Panc1 (cell line): ENCODE data around the gene FAM53B. TPM values are rescaled to one million over a fixed set of nuclear protein-coding genes. Genes with fewer than 3 reads are reported as not detected.

Experiments used
- ATAC-seq: fragments of 200-7000 bp; cut with Tn5 transposase; 2 replicates; pipeline ENCODE4 v1.9.1; 2020; ENCODE audit warnings: mild to moderate bottlenecking, moderate library complexity
- BruUV-seq: library from RNA; stranded (reverse); fragments of 400-500 nt; replicated peaks from 2 replicates; lab custom pipeline; 2021; lab: Mats Ljungman, UMichigan
- CTCF ChIA-PET: fragments of 300-600 bp; sonication (Branson Sonifier 250); formaldehyde crosslinking; loops from one replicate; lab custom pipeline; 2022; ENCODE audit warnings: antibody characterized with exemption; lab: Charles Lee
- POLR2A ChIA-PET: fragments of 300-600 bp; sonication (Branson Sonifier 250); formaldehyde crosslinking; loops from one replicate; lab custom pipeline; 2022; ENCODE audit warnings: antibody characterized with exemption; lab: Charles Lee
- DNase-seq: peaks from one replicate; pipeline ENCODE4 v3.0.0-alpha.2; 2010; ENCODE audit warnings: low read depth, low spot score
- H3K27ac ChIP-seq: 2 replicates; pipeline ENCODE4 v1.5.1; 2011; ENCODE audit warnings: mild to moderate bottlenecking, low read length, inconsistent platforms
- H3K27me3 ChIP-seq: fragments of 200-500 bp; sonication (Bioruptor generic); 2 replicates; pipeline ENCODE4 v1.6.0; 2014; ENCODE audit warnings: low read length, inconsistent platforms; ENCODE audit not compliant: control insufficient read depth, insufficient read depth
- H3K36me3 ChIP-seq: fragments of 200-500 bp; sonication (Bioruptor generic); 2 replicates; pipeline ENCODE4 v1.5.1; 2014; ENCODE audit warnings: inconsistent platforms, mild to moderate bottlenecking, low read length, moderate library complexity; ENCODE audit not compliant: control insufficient read depth, insufficient read depth
- H3K4me1 ChIP-seq: 2 replicates; pipeline ENCODE4 v1.5.1; 2011; ENCODE audit warnings: inconsistent platforms, mild to moderate bottlenecking, low read length, moderate library complexity; ENCODE audit not compliant: control insufficient read depth, insufficient read depth
- H3K4me3 ChIP-seq, 2 experiments: 2 replicates each; pipeline ENCODE4 v1.5.1; 2011 to 2012; ENCODE audit warnings: low read depth in 2 of 2, low read length in 2 of 2, mild to moderate bottlenecking in 2 of 2, inconsistent platforms in 1 of 2, moderate library complexity in 1 of 2
- H3K9me3 ChIP-seq: fragments of 200-500 bp; sonication (Bioruptor generic); 2 replicates; pipeline ENCODE4 v1.5.1; 2014; ENCODE audit warnings: low read depth, mild to moderate bottlenecking, inconsistent platforms, low read length, moderate library complexity; ENCODE audit not compliant: control insufficient read depth, insufficient read depth
- CTCF ChIP-seq: fragments of 450-650 bp; IDR thresholded peaks from 2 replicates; pipeline ENCODE4 v1.5.1; 2017; ENCODE audit warnings: mild to moderate bottlenecking
- POLR2AphosphoS5 ChIP-seq: IDR thresholded peaks from 2 replicates; pipeline ENCODE4 v1.6.1; 2012; ENCODE audit warnings: mild to moderate bottlenecking, low read depth, low read length, moderate library complexity
- REST ChIP-seq, 2 experiments: IDR thresholded peaks; 2 replicates each; pipeline ENCODE4 v1.6.1; 2011 to 2012; ENCODE audit warnings: low read depth in 2 of 2, control low read depth in 1 of 2, low read length in 1 of 2, mild to moderate bottlenecking in 1 of 2, moderate library complexity in 1 of 2; ENCODE audit not compliant: insufficient read depth in 1 of 2
- SIN3A ChIP-seq: IDR thresholded peaks from 2 replicates; pipeline ENCODE4 v1.6.1; 2012; ENCODE audit warnings: low read depth, mild to moderate bottlenecking, low read length, moderate library complexity, borderline replicate concordance; ENCODE audit not compliant: insufficient read depth
- TCF7L2 ChIP-seq: IDR thresholded peaks from 2 replicates; pipeline ENCODE4 v1.6.1; 2011; ENCODE audit warnings: mild to moderate bottlenecking, low read depth, low read length, inconsistent platforms
- in situ Hi-C: cut with HindIII; loops from 2 replicates; pipeline ENCODE4 v1.10.0; 2016; ENCODE audit warnings: low sequenced_read_pairs, low pct_unique_long_range_greater_than_20kb
- intact Hi-C: fragments of 100-400 bp; cut with micrococcal nuclease; formaldehyde crosslinking; loops from one replicate; pipeline ENCODE4 v1.10.0; 2022; ENCODE audit not compliant: unreplicated experiment
- total RNA-seq: library from RNA; stranded (reverse); gene quantifications from one replicate; pipeline ENCODE4 v1.2.1, GENCODE V29; 2021; ENCODE audit not compliant: unreplicated experiment

Gene FAM53B
- total RNA-seq, 1 experiment from 2014 or later = 42.5 TPM

- no peak; the same call in 1 of the 2 replicates for ATAC-seq
- intact Hi-C loops (no loop called here), in situ Hi-C loops (no loop called here)
- ChIA-PET CTCF (no interaction called here), POLR2A (no interaction called here)
- TF ChIP-seq CTCF (no peak), TCF7L2 (no peak), SIN3A (no peak), POLR2AphosphoS5 (no peak), REST (IDR thresholded peaks at IDR 0.05; ENCODE audit: insufficient read depth in 1 of 2, low read depth in 2 of 2, low read length in 1 of 2) (no peak)
- Histone ChIP-seq H3K4me1 (peaks cover 3% of the 10 kb centered on the region; the same call in 1 of the 2 replicates), H3K36me3 (no peaks in the 10 kb centered on the region), H3K9me3 (no peaks in the 10 kb centered on the region), H3K27me3 (no peaks in the 10 kb centered on the region), H3K27ac (no peak overlapping the region), H3K4me3 (no peak overlapping the region)
- no peak for DNase-seq
- no TSS peak for BruUV-seq
Observed at GRCh38 chr10:124653811-124654651, 90.1 kb downstream of the FAM53B start.

- Histone ChIP-seq H3K27ac (no peak overlapping the region), H3K36me3 (no peaks in the 10 kb centered on the region), H3K27me3 (no peaks in the 10 kb centered on the region), H3K4me3 (no peak overlapping the region), H3K4me1 (peaks cover 3% of the 10 kb centered on the region; the same call in 1 of the 2 replicates), H3K9me3 (no peaks in the 10 kb centered on the region)
- ATAC-seq (no peak), DNase-seq (no peak)
- TF ChIP-seq TCF7L2 (no peak), SIN3A (no peak), REST (IDR thresholded peaks at IDR 0.05; ENCODE audit: insufficient read depth in 1 of 2, low read depth in 2 of 2, low read length in 1 of 2) (no peak), POLR2AphosphoS5 (no peak)
- POLR2A ChIA-PET = no interaction called here
- no TSS peak for BruUV-seq
- CTCF ChIA-PET = no interaction called here
- in situ Hi-C loops = no loop called here
- intact Hi-C loops = no loop called here
Observed at GRCh38 chr10:124653311-124653710, 90.9 kb downstream of the FAM53B start.
